Activated CD8-positive, alpha-beta memory T cell treated with anti-CD3 and anti-CD28 coated beads, Interleukin-2, amount 50 U/mL, for 1 hour (primary cell): Measurements from ENCODE around the gene CDK2AP2.
A peak's percentile ranks its signal among the peaks of the same experiment; 100 is the strongest.
"Not testable (repeated sequence)": the region's sequence is repeated elsewhere in the genome, so short reads cannot be mapped to it uniquely, and the experiment has no call there.

Experiments used
- DNase-seq: peaks from one replicate; pipeline ENCODE4 v3.0.0-alpha.2; 2020; ENCODE audit errors: extremely low read depth

CDK2AP2 gene, protein sequence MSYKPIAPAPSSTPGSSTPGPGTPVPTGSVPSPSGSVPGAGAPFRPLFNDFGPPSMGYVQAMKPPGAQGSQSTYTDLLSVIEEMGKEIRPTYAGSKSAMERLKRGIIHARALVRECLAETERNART

DNA sequence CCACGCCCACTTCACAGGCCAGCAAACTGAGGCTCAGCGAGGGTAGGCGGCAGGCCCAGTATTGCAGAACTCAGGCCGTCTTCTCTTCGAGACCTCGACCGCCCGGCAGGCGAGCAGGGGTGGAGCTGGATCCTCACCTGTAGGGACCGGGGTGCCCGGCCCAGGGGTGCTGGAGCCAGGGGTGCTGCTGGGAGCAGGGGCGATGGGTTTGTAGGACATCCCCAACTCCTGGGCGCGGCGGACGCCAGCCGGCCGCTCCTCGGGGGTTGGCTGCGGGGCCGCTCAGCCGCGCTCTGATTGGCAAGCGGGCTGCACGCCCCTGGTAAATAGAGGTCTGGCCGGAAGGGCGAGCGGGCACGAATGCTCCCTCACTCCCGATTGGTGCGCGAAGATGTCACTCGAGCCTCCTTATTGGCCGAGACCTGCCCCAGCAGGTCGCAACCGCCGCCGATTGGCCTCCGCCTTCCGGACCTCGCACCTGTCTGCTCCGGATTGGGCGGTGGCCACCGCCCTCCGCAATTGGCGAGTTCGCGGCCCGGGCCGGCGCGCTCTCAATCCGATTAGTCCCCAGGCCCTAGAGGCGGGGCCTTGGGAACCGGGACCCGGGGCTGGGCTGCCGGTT, at the start of gene CDK2AP2:
Gene CDK2AP2, minus strand, starts transcription at position 299 of the 622 bp plus-strand sequence. Its CDS starts 80 bp downstream, at position 219.
- peak; percentile 90 for DNase-seq

GRCh38 chr11:67556244-67556643, 48.3 kb upstream of the CDK2AP2 start:
- DNase-seq, result no peak

GRCh38 chr11:67551697-67552096, 43.7 kb upstream of the CDK2AP2 start:
- DNase-seq, result not testable (repeated sequence)

DNA sequence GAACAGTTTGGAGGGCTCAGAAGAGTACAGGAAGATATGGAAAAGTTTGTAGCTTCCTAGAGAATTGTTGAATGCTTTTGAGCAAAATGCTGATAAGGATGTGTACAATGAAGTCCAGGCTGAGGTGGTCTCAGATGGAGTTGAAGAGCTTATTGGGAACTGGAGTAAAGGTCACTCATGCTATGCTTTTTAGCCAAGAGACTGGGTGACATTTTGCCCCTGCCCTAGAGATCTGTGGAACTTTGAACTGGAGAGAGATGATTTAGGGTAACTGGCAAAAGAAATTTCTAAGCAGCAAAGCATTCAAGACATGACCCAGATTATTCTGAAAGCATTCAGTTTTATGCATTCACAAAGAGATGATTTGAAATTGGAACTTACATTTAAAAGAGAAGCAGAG, 43.2 kb upstream of the CDK2AP2 start:
- DNase-seq, result no peak

- no peak for DNase-seq
Observed at GRCh38 chr11:67548555-67549110, 40.7 kb upstream of the CDK2AP2 start.

DNA sequence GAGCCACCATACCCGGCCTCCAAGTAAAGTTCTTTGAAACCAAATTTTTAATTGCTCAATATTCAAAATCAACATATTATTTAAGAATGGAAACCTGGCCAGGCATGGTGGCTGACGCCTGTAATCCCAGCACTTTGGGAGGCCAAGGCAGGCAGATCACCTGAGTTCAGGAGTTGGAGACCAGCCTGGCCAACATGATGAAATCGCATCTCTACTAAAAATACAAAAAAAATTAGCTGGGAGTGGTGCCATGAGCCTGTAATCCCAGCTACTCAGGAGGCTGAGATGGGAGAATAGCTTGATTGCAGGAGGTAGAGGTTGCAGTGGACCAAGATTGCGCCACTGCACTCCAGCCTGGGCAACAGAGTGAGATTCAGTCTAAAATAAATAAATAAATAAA, 40.1 kb upstream of the CDK2AP2 start:
- DNase-seq, result not testable (repeated sequence)

DNA sequence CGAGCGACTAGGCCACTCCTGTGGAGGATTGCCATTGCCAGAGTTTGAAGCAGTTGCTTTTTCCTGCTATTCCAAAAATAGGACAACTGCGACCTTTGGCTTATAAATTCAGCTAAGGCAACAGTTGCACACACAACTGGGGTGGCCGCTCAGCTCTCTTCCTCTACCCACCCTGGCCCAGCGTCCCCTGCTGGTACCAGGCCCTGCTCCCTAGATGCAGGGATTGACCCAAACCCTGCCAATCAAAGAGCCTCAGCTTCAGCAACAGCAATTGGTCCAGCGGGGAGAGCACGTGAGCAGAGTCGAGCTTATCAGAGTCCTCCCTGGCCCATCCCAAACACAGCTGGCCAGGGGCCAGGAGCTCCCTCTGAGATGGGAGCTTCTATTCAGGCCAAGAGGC, 37.3 kb upstream of the CDK2AP2 start:
- no peak for DNase-seq

DNA sequence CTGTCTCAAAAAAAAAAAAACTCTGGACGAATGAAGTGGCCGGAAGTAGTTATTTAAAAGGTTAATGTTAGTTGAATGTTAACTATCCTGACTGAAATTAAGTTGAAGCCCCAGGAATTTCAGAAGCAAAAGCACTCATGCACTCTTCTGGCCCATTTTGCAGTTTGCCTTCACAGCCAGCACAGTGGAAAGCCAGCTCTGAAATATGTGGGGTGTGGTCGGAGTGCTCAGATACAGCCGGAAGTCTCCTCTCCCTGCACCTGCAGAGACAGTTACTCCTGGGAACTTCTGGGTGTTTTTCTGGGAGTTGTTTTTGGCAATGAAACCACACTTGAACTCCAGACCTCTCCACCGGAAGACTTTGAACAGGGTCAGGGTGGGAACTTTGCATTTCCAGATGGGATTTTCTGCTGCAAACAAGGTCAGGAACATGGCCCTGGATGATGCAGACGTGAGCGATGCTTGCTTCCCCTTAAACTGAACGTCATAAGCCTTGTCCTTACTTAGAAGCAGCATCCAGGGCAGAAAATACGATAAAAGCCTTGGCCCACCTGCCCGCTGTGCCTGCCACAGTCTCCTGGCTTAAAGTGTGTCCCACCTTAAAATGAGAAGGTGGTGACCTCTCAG, 36.8 kb upstream of the CDK2AP2 start:
- no peak for DNase-seq

DNA sequence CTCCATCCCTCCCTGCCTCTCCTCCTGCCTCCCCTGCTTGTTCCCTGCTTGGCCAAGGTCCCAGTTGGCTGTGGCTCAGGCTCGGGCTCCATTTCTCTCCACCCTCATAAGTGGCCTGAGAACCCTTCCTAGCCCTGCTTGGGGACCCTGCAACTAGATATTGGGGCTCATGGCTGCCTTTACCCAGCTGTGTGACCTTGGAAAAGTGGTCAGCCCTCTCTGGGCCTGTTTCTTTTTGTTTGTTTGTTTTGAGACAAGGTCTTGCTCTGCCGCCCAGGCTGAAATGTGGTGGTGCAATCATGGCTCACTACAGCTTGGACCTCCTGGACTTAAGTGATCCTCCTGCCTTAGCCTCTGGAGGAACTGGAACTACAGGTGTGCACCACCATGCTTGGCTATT, 35.6 kb upstream of the CDK2AP2 start:
- no peak for DNase-seq

DNA sequence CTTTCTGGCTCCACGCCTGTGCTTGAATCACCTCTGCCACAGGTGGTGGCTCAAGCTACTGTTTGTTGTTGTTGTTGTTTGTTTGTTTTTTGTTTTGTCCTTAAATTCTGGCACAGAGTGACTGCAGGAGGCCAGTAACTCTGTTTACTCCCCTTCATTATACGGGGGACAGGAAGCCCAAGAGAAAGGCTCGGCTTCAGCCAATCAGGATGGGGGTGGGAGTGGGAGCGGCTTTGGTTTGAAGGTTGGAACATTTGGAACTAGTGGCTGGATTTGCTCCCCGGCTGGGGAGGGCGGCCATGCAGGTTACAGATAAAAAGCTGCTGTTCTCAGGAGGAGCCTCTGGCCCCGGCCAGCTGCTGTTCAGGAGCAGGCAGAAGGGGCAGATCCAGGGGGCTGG, 35.0 kb upstream of the CDK2AP2 start:
- DNase-seq, result no peak

- DNase-seq, result no peak
Observed at GRCh38 chr11:67542169-67542568, 34.2 kb upstream of the CDK2AP2 start.

GRCh38 chr11:67541198-67541597, 33.2 kb upstream of the CDK2AP2 start:
- DNase-seq, result no peak

DNA sequence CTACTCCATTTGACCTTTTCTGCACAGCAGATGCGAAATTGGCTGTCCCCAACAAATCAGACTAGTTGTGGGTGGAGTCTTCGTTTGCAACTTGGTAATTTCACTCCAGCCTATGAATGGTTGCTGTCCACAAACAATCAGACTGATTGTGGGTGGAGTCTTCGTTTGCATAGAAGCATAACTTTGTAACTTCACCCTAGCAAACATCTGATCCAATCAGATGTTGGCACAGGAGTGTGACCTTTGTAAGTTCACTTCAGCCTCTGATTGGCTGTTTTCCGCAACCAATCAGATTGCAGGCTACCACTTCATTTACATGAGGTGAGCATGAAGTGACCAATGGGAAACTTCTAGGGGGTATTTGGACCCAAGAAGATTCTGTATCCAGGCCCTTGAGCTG, 31.6 kb upstream of the CDK2AP2 start:
- DNase-seq, result no peak

- no peak for DNase-seq
Observed at GRCh38 chr11:67538823-67539505, 31.0 kb upstream of the CDK2AP2 start.

DNA sequence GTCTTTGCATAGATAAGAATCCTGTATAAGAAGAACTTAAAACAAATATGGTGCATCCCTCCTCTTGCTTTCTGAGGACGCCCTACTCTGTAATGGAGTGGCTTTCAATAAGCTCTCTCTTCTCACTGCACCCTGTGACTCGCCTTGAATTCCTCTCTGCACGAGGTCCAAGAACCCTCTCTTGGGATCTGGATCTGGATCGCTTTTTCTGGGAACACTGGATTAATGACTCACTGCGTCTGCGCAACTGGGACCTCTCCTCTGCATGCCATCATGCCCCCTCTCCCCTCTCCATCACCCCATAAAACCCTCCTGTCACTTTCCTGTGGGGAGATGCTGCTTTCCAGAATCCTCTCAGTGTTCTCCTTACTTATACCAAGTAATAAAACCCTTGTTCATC, 30.3 kb upstream of the CDK2AP2 start:
- no peak for DNase-seq

GRCh38 chr11:67535561-67535960, 27.6 kb upstream of the CDK2AP2 start:
- no peak for DNase-seq

DNA sequence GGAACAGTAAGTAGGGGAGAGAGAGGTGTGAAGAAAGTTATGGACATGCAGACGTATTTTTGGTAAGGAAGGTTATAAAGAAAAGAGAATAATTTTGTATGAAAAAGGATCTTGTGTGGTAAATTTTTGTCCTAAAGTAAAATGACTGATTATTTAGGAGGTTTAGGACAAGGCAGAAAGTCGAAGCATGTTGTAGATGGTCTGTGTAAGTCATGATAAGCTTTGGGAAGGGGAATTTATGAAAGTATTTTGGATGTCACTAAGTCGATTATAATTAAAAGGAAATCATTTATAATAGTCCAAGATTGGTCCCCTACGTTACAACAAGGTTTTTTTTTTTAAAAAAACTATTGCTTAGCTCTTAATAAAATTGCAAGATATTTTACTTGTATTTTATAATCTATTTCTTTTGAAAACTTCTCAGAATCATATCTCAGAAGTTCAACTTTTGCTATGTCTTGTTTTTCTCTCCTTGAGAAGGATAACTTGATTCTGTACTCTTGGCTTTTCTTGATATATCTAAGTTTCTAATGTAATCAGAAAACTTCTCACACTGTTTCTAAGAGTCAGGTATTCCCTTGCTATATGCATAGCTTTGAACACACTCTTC, 26.2 kb upstream of the CDK2AP2 start:
- no peak for DNase-seq

DNA sequence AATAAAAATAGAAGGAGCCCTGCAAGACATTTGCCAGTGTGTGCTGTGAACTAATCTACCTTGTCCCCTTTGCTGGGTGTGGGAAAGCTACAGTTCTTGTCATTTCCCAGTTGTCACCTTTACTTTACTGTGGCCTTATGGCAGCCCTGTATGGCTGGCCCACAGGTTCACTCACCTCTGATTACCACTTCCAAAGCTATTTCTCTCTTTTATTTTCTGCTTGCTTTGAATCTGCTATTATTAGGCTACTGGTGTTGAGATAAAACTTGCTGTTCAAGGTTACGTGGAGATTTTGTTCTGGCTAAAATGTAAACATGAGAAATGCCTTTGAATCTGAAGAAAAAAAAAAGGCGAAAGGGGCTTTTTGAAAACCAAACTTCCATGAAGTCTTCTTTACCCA, 24.9 kb upstream of the CDK2AP2 start:
- no peak for DNase-seq

GRCh38 chr11:67530282-67530592, 22.3 kb upstream of the CDK2AP2 start:
- no peak for DNase-seq

- DNase-seq, result no peak
Observed at GRCh38 chr11:67528376-67528775, 20.4 kb upstream of the CDK2AP2 start.

DNA sequence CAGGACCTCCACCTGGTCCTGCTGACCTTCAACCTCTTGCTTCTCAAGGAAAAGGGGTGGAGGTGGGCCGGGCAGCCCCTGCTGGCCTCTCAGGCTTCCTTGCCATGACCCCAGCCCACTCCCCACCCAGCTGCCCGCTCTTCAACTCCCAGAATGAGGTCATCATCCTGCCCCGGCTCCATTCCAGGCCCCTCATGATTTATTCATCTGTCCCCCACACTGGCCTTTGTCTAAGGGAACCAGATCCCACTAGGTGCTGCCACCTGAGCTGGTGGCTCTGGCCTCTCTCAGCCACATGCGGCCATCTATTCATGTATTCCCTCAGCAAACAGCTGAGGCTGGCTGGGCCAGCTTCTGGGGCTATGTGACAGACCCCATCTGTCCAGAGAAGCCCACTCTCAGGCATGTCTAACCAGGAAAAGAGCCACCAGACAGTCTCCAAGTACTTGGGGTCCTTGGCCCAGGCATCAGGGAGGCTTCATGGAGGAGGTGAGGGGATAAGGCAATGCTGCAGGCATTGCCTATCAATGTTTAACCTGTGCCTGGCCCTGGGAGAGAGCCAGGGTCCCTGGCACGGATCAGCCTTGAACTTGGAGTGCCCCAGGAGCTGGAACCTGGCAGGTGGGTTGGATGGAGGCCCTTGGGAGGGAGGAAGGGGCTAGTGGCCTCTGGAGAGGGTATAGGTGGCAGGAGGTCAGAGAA, 17.5 kb upstream of the CDK2AP2 start:
- DNase-seq, result no peak

- DNase-seq, result no peak
Observed at GRCh38 chr11:67524480-67524808, 16.5 kb upstream of the CDK2AP2 start.
